HG03521 (cell line): Measurements from ENCODE around the gene PRAMEF20.
"Not testable (repeated sequence)": the region's sequence is repeated elsewhere in the genome, so short reads cannot be mapped to it uniquely, and the experiment has no call there.

Source experiments
- ATAC-seq: cut with Tn5 transposase; IDR thresholded peaks from one replicate; pipeline ENCODE4 v1.9.1; 2021; ENCODE audit warnings: mild to moderate bottlenecking, moderate library complexity; ENCODE audit not compliant: unreplicated experiment

The PRAMEF20 gene

DNA sequence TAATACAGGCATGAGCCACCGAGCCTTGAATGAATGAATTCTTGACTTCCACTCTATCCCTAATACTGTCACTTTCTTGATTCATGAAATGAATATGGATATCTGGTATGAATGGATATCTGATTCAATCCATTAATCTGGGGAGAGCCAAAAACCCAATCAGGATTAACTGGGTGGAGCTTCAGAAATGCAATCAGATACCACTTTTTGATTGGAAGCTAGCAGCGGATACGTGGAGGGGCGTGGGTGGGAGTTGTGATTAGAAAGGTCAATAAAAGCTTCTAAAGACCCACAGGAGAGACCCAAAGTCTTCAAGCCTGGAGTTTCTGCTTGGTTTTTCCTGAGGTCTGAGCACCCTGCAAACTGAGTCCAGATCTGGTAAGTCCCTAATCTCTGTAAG is at the start of gene PRAMEF20:
PRAMEF20 (plus strand) TSS at position 301 of the 400 bp plus-strand sequence. CDS start 5,905 bp downstream, outside the sequence.
- not testable (repeated sequence) for ATAC-seq

DNA sequence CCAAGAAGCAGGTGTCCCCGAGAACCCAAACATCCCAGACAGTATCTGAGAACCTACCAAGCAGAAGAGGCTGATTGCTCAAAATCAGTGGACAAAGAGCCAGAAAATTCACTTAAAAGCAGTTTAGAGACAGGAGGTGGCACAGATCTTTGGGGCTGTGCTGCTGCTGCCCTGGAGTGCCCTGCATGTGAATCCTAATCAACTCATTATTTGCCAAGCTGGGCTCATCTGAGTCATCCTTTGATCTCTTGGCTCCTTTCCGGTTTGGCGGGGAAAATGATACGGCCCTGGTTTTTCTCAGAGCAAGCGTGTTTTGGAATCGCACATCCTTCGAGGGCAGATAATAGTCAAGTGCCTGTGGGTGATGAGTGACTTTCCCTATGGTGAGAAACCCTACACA is 47.9 kb upstream of the PRAMEF20 start:
- ATAC-seq: not testable (repeated sequence)

DNA sequence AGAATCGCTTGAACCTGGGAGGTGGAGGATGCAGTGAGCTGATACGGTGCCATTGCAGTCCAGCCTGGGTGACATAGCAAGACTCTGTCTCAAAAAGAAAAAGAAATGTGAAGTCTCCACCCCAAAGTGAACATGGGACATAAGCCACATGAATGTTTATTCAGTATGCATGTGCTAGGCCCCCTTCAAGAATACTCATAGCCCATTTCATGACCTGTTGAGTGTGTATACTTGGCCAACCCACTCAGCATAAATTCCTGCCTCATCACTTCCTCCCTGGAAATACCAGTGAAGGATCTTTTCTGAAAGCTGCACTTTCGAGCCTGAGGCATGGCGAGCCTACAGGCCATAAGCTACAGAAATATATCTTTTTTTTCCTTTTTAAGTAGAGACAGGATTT is 45.3 kb upstream of the PRAMEF20 start:
- not testable (repeated sequence) for ATAC-seq

DNA sequence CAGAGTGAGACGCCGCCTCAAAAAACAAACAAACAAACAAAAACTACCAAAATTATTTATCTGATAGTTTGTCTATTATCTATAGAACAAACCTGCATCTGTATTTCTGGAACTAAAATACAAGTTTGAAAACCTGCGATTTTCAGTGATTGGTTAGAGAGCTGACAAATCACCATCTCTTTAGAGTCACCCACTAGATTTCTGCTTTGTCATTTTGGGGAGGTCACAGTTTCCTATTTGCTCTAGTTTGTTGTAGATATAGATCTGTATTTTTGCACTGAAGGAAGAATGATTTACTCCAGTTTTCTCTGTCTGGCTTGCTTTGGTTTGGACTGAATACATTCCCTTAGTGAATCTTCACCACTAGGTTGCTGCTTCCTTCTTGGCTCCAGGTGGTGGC is 43.7 kb upstream of the PRAMEF20 start:
- ATAC-seq: not testable (repeated sequence)

DNA sequence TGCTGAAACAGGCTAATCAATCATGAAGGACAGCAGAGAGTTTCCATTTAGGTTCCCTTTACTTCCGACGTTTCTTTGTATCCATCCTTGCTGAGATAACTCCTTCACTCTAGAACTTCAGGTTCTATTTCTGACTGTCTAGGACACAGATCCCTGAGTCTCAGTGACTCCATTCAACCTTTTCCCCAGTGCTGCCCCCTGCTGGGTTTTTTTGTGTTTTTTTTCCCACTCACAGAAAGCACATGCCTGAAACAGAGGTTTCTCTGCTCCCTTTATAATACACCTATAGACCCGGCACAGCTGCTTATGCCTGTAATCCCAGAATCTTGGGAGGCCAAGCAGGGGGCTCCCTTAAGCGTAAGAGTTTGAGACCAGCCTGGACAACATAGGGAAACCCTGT is 41.7 kb upstream of the PRAMEF20 start:
- not testable (repeated sequence) for ATAC-seq

DNA sequence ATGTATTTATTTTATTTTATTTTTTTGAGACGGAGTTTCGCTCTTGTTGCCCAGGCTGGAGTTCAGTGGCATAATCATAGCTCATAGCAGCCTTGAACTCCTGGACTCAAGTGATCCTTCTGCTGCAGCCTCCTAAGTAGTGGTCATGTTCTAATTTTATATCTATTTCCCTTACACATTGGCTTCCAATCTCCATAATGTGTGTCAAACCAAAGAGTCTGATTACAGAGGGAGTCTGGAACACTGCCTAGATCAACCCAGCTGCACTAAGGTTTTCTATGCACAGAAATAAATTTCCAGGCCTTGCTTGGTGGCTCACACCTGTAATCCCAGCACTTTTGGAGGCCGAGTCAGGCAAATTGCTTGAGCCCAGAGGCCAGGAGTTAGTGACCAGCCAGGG is 31.3 kb upstream of the PRAMEF20 start:
- ATAC-seq: not testable (repeated sequence)

DNA sequence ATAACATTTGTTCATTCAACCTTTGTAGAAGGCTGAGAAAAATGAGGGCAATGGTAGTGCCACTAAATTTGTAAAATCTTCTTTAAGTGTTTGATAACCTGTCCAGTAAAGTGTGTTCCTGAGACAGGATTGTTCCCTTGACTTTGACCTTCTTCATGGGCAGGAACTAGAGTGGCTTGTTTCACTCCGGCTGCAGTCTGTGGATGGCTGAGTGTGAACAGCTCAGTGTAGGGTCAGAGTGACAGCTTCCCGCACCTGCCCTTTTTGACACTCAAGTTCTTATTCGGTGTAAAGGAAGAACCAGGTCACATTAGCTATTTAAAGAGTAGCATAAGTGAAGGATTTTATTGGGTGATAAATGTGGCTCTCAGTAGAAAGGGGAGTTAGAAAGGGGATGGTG is 29.9 kb upstream of the PRAMEF20 start:
- ATAC-seq: not testable (repeated sequence)

DNA sequence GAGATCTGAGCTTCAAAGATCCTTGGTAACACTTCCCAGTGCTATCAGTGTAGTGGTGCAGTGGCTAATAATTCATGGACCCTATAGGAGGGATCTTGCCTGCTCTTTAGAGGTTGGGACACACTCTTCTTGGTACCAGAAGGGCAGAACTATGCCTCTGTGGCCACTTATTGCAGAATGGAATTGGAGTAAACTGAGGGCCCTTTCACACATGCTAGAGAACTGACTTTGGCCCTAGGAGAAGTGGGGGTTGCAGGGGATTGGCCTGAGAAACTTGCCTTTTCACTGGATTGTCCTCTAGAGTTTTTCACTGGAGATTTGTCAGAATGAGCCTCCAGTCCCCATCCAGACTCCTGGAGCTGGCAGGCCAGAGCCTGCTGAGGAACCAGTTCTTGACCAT is 20.9 kb upstream of the PRAMEF20 start, which contains the start of gene PRAMEF17:
PRAMEF17 (plus strand) TSS at position 301 of the 400 bp plus-strand sequence; CDS start at position 327, 26 bp downstream.
- not testable (repeated sequence) for ATAC-seq

DNA sequence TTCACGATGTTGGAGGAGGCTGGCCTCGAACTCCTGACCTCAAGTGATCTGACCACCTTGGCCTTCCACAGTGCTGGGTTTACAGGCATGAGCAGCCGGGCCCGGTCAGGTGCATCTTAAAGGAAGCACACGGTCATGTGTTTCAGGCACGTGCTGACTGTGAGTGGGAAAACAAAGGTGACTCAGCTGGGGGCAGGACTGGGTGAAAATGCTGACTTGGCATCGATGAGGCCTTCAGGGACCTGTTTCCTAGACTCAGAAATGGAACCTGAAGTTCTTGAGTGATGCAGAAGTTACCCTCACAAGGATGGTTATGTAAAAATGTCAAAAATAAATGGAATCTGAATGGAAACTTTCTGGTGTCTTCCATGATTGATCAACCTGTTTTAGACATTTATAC is 17.2 kb upstream of the PRAMEF20 start:
- not testable (repeated sequence) for ATAC-seq

DNA sequence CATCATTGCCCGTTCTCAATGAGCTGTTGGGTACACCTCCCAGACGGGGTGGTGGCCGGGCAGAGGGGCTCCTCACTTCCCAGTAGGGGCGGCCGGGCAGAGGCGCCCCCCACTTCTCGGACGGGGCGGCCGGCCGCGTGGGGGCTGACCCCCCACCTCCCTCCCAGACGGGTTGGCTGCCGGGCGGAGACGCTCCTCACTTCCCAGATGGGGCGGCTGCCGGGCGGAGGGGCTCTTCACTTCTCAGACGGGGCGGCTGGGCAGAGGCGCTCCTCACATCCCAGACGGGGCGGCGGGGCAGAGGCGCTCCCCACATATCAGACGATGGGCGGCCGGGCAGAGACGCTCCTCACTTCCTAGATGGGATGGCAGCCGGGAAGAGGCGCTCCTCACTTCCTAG is 15.5 kb upstream of the PRAMEF20 start:
- ATAC-seq: not testable (repeated sequence)

DNA sequence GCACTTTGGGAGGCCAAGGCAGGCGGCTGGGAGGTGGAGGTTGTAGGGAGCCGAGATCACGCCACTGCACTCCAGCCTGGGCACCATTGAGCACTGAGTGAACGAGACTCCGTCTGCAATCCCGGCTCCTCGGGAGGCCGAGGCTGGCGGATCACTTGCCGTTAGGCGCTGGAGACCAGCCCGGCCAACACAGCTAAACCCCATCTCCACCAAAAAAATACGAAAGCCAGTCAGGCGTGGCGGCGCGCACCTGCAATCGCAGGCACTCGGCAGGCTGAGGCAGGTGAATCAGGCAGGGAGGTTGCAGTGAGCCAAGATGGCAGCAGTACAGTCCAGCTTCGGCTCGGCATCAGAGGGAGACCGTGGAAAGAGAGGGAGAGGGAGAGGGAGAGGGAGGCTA is 14.9 kb upstream of the PRAMEF20 start:
- ATAC-seq: not testable (repeated sequence)

DNA sequence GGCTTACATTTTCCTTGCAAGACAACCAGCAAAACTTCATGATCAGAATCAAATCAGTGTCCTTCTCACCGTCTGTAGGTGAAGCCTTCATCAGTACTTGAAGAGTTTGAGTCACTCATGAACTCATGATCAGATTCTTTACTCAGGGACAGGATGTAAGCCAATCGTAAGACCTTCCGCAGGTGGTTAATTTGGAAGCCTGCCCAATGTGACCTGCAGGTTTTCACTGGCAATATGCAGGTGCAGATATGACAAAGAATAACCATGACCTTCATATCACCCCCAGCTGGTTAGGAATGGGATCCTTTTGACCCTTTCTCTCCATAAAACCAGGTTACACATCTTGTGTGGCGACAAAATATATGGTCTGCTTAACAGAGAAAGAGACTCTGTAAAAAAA is 2.4 kb upstream of the PRAMEF20 start:
- no peak for ATAC-seq

DNA sequence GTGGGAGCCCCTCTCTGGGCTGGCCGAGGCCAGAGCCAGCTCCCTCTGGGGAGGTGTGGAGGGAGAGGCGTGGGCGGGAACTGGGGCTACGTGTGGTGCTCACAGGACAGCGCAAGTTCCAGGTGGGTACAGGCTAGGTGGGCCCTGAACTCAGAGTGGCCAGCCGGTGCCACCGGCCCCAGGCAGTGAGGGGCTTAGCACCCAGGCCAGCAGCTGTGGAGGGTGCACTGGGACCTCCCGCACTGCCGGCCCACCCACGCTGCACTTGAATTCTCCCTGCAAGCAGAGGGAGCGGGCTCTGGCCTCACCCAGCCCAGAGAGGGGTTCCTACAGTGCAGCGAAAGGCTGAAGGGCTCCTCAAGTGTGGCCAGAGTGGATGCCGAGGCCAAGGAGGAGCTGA is 20.2 kb downstream of the PRAMEF20 start:
- ATAC-seq: no peak

DNA sequence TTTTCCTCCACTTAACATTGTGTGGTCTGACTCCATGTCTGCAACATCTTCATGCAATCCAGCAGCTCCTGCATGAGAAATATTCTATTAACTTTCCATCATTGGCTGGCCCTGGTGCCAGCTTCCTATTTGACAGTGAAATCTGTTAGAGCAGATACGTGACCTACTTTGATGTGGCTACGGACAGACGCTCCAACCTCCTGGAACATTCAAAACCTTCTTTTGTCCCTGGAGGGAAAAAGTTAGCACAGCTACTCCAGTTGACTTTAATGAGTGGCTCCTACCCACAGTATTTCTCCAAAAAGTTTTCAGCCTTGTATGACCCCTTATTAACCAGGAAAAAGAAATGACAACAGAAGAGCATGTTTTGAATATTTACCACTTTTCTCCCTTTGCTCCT is 22.0 kb downstream of the PRAMEF20 start:
- no peak for ATAC-seq

DNA sequence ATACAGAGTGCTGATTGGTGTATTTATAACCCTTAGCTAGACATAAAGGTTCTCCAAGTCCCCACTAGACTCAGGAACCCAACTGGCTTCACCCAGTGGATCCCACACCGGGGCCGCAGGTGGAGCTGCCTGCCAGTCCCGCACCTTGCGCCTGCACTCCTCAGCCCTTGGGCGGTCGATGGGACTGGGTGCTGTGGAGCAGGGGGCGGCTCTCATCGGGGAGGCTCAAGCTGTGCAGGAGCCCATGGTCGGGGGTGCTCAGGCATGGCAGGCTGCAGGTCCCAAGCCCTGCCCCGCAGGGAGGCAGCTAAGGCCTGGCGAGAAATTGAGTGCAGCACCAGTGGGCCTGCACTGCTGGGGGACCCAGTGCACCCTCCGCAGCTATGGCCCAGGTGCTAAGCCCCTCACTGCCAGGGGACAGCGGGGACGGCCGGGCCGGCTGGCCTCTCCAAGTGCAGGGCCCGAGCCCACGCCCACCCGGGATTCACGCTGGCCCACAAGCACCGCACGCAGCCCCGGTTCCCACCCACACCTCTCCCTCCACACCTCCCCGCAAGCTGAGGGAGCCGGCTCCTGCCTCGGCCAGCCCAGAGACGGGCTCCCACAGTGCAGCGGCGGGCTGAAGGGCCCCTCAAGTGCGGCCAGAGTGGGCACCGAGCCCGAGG is 23.6 kb downstream of the PRAMEF20 start:
- not testable (repeated sequence) for ATAC-seq

DNA sequence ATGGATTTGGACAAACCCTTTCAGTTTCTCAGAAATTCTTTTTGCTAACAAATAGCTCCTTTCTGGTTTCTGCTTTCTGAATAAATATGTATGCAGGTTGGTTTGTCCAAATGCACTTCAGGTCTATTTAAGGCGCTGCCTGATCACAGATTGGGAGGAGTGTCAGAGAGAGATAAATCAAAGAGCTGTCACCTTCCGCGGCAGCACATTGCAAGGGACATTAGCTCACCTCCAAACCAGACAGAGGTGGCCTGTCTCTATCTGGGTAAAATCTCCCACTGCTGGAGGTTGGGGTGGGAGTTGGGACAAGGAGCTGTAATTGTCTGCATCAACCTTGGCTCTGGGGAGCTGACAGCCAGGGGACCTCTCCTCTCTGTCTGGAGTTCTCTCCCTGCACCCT is 25.2 kb downstream of the PRAMEF20 start:
- ATAC-seq: no peak

DNA sequence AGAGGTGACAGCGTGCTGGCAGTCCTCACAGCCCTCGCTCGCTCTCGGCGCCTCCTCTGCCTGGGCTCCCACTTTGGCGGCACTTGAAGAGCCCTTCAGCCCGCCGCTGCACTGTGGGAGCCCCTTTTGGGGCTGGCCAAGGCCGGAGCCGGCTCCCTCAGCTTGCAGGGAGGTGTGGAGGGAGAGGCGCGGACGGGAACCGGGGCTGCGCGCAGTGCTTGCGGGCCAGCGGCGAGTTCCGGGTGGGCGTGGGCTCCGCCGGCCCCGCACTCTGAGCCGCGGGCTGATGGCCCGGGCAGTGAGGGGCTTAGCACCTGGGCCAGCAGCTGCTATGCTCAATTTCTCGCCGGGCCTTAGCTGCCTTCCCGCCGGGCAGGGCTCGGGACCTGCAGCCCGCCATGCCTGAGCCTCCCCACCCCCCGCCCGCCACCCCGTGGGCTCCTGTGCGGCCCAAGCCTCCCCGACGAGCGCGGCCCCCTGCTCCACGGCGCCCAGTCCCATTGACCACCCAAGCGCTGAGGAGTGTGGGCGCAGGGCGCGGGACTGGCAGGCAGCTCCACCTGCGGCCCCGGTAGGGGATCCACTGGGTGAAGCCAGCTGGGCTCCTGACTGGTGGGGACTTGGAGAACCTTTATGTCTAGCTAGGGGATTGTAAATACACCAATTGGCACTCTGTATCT is 29.0 kb downstream of the PRAMEF20 start:
- not testable (repeated sequence) for ATAC-seq

DNA sequence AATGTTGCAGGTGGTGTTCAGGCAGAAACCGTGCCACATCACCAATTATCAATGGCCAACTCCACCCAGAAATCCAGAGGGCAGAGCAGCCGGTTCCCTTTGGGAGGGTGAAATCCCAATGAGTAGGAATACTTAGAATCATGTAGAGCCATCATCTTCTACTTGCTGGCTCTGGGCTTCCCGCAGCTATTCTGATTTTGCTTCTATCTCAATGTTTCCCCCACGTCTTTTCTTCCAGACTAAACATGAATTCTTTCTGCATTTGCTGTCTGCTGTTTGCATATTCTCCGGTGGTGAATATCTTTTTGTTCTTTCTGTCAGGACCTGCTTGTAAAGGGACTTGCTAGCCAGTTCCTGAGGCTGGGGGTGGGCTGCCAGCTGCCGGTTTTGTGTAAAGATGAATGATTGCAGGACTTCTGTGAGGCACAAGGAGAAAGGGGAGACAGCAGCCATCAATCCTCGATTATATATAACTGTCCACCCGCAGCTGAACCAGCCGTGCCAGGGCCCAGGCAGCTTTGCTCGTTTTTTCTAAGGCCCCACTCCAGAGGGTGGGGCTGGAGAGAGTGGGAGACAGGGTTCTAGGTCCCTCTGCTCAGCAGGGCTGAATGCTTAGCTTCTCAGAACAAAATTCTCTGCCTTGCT is 33.2 kb downstream of the PRAMEF20 start:
- ATAC-seq: no peak

DNA sequence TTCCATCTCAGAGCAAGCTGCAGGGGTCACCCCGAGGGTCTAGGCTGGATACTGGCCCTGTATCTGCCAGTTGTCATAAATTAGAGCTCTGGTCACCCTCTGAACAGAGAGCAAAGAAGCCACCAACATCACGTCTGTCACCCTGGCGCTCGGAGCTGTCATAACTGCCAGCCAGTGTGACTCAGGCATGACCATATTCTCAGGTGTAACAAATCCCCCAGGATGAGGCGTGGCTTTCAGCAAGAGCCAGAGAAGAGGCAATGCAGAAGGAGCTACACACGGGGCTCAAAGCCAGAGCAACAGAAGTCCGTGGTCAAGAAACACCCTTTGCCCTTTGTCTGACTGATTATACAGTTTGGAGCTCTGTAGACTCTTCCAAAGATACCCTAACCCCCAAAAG is 40.0 kb downstream of the PRAMEF20 start:
- ATAC-seq: no peak

DNA sequence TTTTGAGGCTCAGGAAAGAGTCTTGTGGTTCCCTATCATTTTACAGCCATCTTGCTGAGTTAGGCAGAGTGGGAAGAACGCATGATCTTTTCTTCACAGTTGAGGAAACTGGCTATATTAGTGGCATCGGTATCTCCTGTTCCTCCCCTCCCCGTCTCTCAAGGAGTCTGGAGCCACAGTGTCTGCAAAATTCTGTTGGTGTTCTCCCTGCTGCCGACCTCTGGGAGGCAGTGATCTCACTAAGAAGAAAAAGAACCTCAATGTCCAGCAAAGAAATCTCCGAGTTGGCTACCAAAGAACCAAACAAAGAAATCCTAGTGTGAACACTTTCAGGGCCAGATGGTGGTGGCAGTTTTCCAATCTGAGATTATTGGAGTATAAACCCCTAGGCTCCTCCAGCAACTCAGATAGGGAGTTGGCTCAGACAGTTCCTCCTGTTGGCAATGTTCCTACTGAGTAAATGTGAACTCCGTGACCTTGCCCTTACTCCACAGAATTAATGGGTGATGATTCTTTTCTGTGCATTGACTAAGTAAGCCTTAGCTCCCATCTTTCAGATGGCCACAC is 41.2 kb downstream of the PRAMEF20 start:
- no peak for ATAC-seq

DNA sequence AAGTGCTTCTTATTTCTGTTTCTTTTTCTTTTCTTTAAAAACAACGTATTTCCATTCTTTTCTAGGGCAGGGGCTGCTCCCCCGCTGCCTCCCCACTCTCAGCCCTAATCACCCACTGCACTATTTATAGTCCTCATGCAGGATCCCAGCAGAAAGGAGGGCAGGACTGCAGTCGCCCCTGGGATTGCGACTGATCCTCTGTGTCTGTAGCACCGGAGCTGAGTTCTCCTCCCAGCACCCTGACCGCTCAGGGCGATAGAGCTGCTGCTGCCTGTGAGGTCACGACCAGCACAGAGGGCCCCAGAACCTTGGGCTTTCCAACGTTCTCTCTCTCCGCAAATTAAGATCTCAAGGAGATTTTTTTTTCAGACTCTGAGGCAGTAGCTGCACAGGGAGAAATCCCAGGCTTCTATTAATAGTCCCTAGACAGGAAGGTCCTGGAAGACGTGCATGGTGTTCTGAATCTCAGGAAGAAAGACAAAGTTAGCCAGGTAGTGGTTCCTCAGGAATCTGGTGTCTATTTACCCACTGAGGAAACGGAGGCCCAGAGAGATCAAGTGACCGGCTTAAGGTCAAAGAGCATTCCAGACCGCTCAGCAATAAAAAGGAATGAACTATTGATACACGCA is 46.8 kb downstream of the PRAMEF20 start:
- ATAC-seq: no peak
